Measurements from ENCODE around the gene URB1. TPM values are rescaled to one million over a fixed set of nuclear protein-coding genes. Genes with fewer than 3 reads are reported as not detected.
"Not testable (repeated sequence)": the region's sequence is repeated elsewhere in the genome, so short reads cannot be mapped to it uniquely, and the experiment has no call there.

The URB1 gene
- polyA plus RNA-seq, 4 donors, result 10.6 to 13.6 (median 10.9) TPM

- peak in 1 of 4 donors; percentile 38 for DNase-seq (ENCODE audit: low read depth in 4 of 4, low spot score in 3 of 4)
Observed at GRCh38 chr21:32328595-32328994, 64.2 kb downstream of the URB1 start.

GRCh38 chr21:32325706-32326105 lies 67.1 kb downstream of the URB1 start:
- no peak for DNase-seq (ENCODE audit: low read depth in 4 of 4, low spot score in 3 of 4)

- no peak for DNase-seq (ENCODE audit: low read depth in 4 of 4, low spot score in 3 of 4)
Observed at GRCh38 chr21:32322676-32323075, 70.1 kb downstream of the URB1 start.

GRCh38 chr21:32322103-32322502 lies 70.7 kb downstream of the URB1 start:
- DNase-seq (ENCODE audit: low read depth in 4 of 4, low spot score in 3 of 4), result no peak

GRCh38 chr21:32321480-32321879 lies 71.3 kb downstream of the URB1 start:
- DNase-seq (ENCODE audit: low read depth in 4 of 4, low spot score in 3 of 4), result no peak

- no peak for DNase-seq (ENCODE audit: low read depth in 4 of 4, low spot score in 3 of 4)
Observed at GRCh38 chr21:32320726-32321125, 72.1 kb downstream of the URB1 start.

GRCh38 chr21:32320059-32320458 lies 72.8 kb downstream of the URB1 start:
- DNase-seq (ENCODE audit: low read depth in 4 of 4, low spot score in 3 of 4), result no peak

- no peak for DNase-seq (ENCODE audit: low read depth in 4 of 4, low spot score in 3 of 4)
Observed at GRCh38 chr21:32319012-32319411, 73.8 kb downstream of the URB1 start.

- no peak for DNase-seq (ENCODE audit: low read depth in 4 of 4, low spot score in 3 of 4)
Observed at GRCh38 chr21:32317726-32318125, 75.1 kb downstream of the URB1 start.

GRCh38 chr21:32316361-32317215 lies 76.2 kb downstream of the URB1 start:
- no peak for DNase-seq (ENCODE audit: low read depth in 4 of 4, low spot score in 3 of 4)

- no peak for DNase-seq (ENCODE audit: low read depth in 4 of 4, low spot score in 3 of 4)
Observed at GRCh38 chr21:32315511-32316281, 77.1 kb downstream of the URB1 start.

- DNase-seq (ENCODE audit: low read depth in 4 of 4, low spot score in 3 of 4), result no peak
Observed at GRCh38 chr21:32314806-32315205, 78.0 kb downstream of the URB1 start.

- DNase-seq (ENCODE audit: low read depth in 4 of 4, low spot score in 3 of 4), result no peak
Observed at GRCh38 chr21:32312976-32313375, 79.8 kb downstream of the URB1 start.

- DNase-seq (ENCODE audit: low read depth in 4 of 4, low spot score in 3 of 4), result no peak
Observed at GRCh38 chr21:32312326-32312725, 80.5 kb downstream of the URB1 start.

GRCh38 chr21:32311621-32312020 lies 81.2 kb downstream of the URB1 start:
- DNase-seq (ENCODE audit: low read depth in 4 of 4, low spot score in 3 of 4), result no peak

- not testable (repeated sequence) for DNase-seq (ENCODE audit: low read depth in 4 of 4, low spot score in 3 of 4)
Observed at GRCh38 chr21:32310976-32311375, 81.8 kb downstream of the URB1 start.

- no peak for DNase-seq (ENCODE audit: low read depth in 4 of 4, low spot score in 3 of 4)
Observed at GRCh38 chr21:32309906-32310460, 82.8 kb downstream of the URB1 start.

GRCh38 chr21:32308696-32309095 lies 84.1 kb downstream of the URB1 start:
- DNase-seq (ENCODE audit: low read depth in 4 of 4, low spot score in 3 of 4), result no peak

- DNase-seq (ENCODE audit: low read depth in 4 of 4, low spot score in 3 of 4), result no peak
Observed at GRCh38 chr21:32307706-32308105, 85.1 kb downstream of the URB1 start.

GRCh38 chr21:32306021-32306780 lies 86.6 kb downstream of the URB1 start:
- no peak for DNase-seq (ENCODE audit: low read depth in 4 of 4, low spot score in 3 of 4)

- no peak for DNase-seq (ENCODE audit: low read depth in 4 of 4, low spot score in 3 of 4)
Observed at GRCh38 chr21:32304998-32305397, 87.8 kb downstream of the URB1 start.
